HPDE6-E6E7 (cell line): ENCODE data around the gene KRTAP8-1.

Experiments
- DNase-seq: peaks from one replicate; pipeline ENCODE4 v3.0.0; 2011; ENCODE audit warnings: missing footprints; ENCODE audit errors: extremely low spot score

KRTAP8-1 gene, protein sequence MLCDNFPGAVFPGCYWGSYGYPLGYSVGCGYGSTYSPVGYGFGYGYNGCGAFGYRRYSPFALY

GRCh38 chr21:30813174-30813573 lies at the start of gene KRTAP8-1:
Gene KRTAP8-1 (minus strand): TSS chr21:30813274. CDS start chr21:30813220, 54 bp downstream.
- no peak for DNase-seq

- no peak for DNase-seq
Measured at GRCh38 chr21:30847627-30848500, 34.8 kb upstream of the KRTAP8-1 start.

GRCh38 chr21:30842990-30843389 lies 29.9 kb upstream of the KRTAP8-1 start:
- no peak for DNase-seq

DNA sequence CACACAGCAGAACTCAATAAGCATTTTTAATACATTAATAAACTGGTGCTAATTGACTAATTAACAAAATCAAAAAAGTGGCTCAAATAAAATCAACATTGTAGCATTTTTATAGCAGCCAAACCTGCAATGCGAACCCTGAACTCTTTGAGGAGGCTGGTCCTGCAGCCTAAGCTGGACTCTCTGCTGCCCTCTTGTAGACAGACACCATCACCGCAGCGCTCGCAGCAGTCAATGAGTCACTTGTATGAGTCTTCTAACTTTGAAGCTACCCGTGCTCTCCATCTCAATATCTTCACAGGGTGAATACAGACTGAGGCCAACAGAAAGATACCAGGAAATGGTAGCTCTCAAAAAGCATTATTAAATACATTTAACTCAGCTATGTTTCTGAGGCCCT lies 26.2 kb upstream of the KRTAP8-1 start:
- peak; percentile 29 for DNase-seq

DNA sequence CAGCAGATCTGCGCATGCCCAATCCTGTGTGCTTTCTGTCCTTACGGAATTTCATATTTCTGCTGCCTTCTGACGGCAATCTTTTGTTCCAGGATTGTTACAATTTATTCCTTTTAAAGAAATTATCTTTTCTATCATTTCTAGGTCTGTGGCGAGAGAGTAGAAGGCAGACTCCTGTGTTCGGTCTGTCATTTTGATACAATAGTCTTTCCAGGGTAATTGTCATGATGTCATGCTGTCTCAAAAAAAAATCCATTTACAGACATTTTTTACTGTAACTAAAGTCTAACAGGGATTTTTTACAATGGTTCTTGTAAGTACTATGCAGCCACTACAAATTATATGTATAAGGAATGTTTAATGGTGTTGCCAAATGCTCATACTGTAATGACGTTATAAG lies 25.5 kb upstream of the KRTAP8-1 start:
- DNase-seq: no peak

- DNase-seq: no peak
Measured at GRCh38 chr21:30831194-30831765, 18.2 kb upstream of the KRTAP8-1 start.

DNA sequence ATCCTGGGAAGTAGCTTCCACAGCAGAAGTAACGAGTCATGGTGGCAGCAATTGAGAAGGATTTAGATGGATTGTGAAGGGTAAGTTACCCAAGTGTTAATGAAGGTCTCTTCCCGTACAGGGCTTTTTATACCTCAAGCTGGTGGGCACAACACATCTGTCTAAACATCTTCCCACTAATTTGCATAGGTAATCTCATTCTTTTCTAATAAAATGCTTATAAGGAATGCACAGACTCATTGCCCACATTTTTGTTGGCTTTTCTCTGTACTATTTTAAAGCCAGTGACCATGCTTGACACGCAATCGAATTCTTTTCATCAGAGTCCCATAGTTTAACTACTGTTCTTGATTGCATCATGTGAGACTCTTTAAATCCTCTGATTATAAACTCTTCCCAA lies 16.6 kb upstream of the KRTAP8-1 start, which contains the start of gene KRTAP7-1:
Gene KRTAP7-1 (minus strand): TSS at position 101 of the 400 bp plus-strand sequence. CDS start 61 bp downstream, at position 40.
- DNase-seq: no peak

DNA sequence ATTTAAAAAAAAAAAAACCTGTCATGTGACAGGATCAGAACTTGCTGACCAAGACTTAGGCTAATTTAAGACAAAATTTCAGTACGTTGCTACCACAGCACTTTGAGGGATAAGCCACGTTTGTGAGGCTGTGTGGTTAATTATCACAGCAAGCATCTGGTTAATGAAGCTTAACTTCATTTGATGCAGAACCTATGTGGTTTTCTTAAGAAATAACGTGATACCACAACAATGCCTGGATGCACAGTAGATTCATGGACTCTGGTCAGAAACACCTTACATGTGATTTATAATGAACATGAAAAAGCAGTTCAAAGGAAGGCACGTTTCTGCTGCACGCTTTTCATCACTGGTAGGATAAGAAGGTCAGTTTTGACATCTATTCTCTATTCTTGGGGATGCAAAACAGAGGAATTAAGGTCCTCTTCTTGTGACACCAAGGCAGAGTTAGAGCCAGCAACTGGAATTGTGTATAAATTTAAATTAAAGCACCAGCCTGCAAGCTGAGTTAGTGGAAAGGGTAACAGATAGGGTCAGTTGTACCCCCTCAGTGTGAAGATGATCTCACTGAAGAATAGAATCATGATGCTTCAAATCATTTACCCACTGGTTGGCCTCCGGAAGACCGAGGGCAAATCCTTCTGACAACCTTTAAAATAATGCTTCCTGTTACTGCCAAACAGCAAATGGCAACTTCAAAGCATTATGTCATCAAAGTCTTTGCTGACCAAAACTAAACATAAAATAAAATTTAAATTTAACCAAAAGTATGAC lies 6.0 kb upstream of the KRTAP8-1 start:
- DNase-seq: no peak

DNA sequence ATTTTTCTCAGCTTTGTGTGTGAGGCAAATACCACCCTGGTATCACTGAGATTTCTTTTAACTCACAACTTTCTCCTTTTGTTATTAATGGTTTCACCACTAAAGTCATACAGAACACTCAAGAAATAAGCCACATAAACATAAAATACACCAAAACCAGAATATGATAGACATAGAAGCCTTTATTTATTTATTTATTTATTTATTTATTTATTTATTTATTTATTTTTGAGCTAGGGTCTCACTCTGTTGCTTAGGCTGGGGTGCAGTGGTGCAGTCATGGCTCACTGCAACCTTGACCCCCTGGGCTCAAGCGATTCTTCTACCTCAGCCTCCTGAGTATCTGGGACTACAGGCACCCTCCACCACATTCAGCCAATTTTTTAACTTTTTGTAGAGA lies 12.5 kb downstream of the KRTAP8-1 start:
- DNase-seq: no peak

DNA sequence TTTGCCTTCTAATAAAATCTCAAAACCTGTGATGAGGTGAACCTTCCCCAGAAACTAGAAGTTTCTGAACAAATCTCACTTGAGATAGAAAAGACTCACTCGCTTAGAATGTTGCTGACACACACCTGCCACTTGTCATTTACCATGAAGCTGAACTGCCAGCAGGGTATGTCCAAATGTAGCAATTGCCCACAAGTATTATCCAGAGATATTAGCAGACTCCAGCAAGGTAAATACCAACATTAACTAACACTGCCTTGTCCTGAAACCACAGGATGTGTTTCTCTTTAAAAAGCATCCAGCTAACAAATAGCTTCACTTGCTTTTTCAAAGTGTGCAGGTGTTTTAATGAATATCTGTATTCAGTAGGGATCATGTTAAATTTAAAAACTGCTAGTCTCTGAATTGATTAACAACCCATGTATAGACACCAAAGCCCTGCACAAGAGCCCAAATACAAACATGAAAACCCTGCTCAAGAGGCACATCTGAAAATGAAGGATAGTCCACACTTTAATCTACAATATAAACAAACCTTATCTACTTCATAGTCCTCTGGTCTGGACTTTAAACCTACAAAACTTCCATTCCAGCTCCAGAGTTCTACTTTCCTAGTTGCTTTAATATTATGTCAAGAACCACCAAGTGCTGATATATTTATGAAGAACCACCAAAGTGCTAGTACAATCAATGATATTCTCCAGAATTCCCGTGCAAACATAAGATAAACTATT lies 19.3 kb downstream of the KRTAP8-1 start:
- no peak for DNase-seq

GRCh38 chr21:30779249-30779648 lies 33.8 kb downstream of the KRTAP8-1 start:
- no peak for DNase-seq

- DNase-seq: no peak
Measured at GRCh38 chr21:30769724-30770431, 43.2 kb downstream of the KRTAP8-1 start.
